GM08714 (cell line): ENCODE data around the gene ENOX2.

Experiments used
- H3K4me3 ChIP-seq: fragments of 200-500 bp; sonication (Bioruptor generic); 2 replicates; pipeline ENCODE4 v1.5.1; 2014; ENCODE audit warnings: mild to moderate bottlenecking, low read length, inconsistent platforms
- ZNF274 ChIP-seq: IDR thresholded peaks from 2 replicates; pipeline ENCODE4 v1.6.1; 2012; ENCODE audit warnings: mild to moderate bottlenecking, low read depth, low read length

Gene ENOX2

GRCh38 chrX:130652824-130653578, 250.0 kb downstream of the ENOX2 start:
- H3K4me3 ChIP-seq: no peak overlapping the region
- TF ChIP-seq ZNF274: no peak

- no peak overlapping the region for H3K4me3 ChIP-seq
- TF ChIP-seq ZNF274: no peak
Measured at GRCh38 chrX:130649738-130650137, 253.3 kb downstream of the ENOX2 start.

DNA sequence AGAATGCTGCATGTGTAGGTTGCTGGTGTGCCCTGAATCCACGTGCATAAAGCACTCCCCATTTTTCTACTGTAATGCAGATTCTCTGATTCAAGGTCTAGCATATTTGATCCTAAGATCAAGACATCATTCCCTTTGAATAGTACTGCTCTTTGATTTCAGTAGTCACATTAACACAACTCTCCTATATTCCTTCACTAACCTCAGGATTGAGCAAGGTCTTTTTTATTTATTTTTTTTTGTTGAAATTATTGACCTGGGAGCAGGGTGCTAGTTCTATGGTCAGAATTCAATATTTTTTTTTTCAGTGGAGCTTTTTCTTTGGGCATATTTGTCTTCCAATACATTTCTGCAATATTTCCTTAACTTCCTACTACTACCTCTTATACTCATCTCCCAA, 255.5 kb downstream of the ENOX2 start:
- TF ChIP-seq ZNF274: no peak
- no peak overlapping the region for H3K4me3 ChIP-seq

DNA sequence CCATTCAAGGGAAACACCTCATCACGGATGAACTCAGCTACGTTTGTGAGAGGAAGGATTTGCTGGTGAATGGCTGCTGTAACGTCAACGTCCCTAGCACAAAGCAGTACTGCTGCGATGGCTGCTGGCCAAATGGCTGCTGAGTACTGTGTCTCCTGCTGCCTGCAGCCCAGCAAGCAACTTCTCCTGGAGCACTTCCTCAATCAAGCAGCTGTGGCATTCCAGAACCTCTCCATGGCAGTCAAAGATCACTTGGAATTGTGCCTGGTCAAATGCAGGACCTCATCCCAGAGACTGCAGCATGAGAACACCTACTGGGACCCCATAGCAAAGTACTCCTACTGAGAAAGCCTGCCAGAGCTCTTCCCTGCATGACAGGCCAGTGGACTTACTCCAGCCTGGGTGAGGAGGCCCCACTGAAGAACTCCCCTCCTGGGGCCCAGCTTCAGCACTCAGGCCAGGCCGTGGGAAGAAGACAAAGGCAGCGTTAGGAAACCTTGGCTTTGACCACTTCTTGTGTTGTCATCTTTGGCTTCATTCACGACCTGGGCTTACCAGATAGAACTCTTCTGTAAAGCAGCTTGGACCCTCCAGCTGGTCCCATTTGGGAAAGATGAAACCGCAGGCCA, 256.9 kb downstream of the ENOX2 start:
- TF ChIP-seq ZNF274: no peak
- H3K4me3 ChIP-seq: no peak overlapping the region

DNA sequence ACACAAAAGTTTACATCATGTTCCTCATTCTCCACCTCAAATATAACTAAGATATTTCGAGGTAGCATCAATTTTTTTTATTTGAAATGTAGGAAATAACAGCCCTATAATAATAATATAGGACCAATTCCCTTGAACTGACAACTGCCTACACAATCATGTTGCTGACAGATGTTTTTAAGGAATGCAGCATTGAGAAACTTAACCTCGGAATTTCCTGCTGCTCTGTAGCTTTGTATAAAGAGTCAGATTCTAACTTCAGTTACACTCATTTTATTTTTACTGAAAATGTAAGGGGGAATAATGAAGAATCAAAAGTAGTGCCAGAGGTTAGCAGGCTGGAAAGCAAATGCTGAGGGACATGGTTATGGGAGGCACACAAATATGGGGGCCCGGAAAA, 265.4 kb downstream of the ENOX2 start:
- H3K4me3 ChIP-seq: no peak overlapping the region
- no peak for TF ChIP-seq ZNF274

- no peak for TF ChIP-seq ZNF274
- no peak overlapping the region for H3K4me3 ChIP-seq
Measured at GRCh38 chrX:130636277-130636676, 266.7 kb downstream of the ENOX2 start.

DNA sequence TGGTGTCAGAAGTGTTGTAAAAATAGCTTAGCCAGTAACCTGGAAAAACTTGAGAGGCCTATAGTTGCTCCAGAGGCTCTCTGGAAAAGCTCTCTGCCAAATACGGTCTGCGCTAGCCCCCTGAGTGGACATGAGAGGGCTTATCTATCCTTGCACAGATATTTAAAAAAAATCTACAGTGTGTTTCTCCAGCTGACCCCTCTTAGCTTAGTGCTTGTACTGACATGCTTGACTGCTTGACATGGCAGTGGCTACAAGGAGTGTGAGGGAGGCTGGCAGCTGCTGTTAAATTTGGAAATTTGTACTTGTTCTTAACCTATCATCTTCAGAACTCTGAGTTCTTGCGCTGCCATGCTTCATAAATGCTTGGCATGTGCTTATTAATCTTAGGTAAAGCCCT, 272.0 kb downstream of the ENOX2 start:
- no peak overlapping the region for H3K4me3 ChIP-seq
- TF ChIP-seq ZNF274: no peak

GRCh38 chrX:130628516-130628915, 274.5 kb downstream of the ENOX2 start:
- TF ChIP-seq ZNF274: no peak
- no peak overlapping the region for H3K4me3 ChIP-seq

GRCh38 chrX:130626521-130626920, 276.5 kb downstream of the ENOX2 start:
- no peak for TF ChIP-seq ZNF274
- no peak overlapping the region for H3K4me3 ChIP-seq

DNA sequence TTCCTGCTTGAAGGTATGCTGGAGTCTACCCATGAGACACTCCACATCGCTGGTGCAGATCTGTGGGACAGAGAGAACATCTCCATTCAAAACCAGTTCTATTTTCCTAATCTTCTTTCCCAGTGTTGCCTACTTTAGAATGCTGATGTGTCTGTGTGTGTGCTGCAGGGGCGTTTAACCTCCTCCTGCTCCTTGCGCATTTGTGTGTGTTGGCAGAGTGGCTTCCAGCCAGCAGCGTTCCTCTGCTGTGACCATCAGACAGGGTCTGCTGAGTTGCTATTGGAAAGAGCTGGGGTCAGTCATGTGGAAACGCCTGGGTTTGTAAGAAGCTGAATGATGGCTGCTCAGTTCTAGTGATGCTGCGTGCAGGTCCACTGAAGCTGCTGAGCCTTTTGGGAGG, 277.6 kb downstream of the ENOX2 start:
- TF ChIP-seq ZNF274: no peak

GRCh38 chrX:130623518-130623917, 279.5 kb downstream of the ENOX2 start:
- no peak for TF ChIP-seq ZNF274
- H3K4me3 ChIP-seq: no peak overlapping the region

More for the DNA sequence above, 277.6 kb downstream of the ENOX2 start:
- H3K4me3 ChIP-seq: no peak overlapping the region

DNA sequence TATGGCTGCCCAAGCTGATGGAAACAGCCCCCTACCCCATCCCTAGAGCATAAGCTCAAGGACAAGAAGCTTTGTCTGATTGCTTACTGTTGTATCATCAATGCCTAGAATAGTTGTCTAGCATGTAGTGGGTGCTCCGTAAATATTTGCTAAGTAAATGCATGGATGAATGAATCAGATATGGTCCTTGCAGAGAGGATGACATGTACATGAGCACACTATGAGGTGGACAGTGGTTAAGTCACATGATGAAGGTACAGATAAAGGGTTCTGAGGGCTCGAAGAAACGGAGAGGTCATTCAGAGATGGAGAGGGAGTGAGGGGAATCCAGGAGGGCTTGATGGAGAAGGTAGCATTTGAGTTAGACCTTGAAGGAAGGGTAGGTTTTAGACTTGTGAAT, 287.1 kb downstream of the ENOX2 start:
- no peak overlapping the region for H3K4me3 ChIP-seq
- TF ChIP-seq ZNF274: no peak

GRCh38 chrX:130607431-130607830, 295.6 kb downstream of the ENOX2 start:
- no peak overlapping the region for H3K4me3 ChIP-seq
- no peak for TF ChIP-seq ZNF274

GRCh38 chrX:130606425-130606824, 296.6 kb downstream of the ENOX2 start:
- TF ChIP-seq ZNF274: no peak
- H3K4me3 ChIP-seq: no peak overlapping the region

GRCh38 chrX:130604882-130605281, 298.1 kb downstream of the ENOX2 start:
- no peak overlapping the region for H3K4me3 ChIP-seq
- no peak for TF ChIP-seq ZNF274

DNA sequence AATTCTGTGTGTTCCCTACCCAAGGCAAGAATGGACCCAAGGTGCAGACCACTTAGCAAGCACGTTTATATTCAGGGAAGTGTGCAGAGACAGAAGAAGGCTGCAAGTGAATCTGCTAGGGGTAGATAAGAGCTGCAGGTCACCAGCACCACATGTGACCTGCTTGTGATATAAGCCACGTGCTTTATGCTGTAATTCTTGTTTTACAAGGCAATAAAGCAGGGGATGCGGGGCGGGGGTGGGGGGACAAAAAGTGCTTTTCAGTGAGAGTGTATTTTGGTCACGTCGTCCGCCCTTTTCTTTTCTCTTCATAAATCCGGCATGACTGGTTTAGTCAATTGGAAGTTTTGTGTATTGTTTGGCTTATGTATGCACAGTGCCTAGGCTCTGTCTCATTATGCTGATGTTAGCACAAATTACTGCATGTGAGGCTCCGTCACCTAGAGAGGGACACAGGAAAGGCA, 308.5 kb downstream of the ENOX2 start:
- TF ChIP-seq ZNF274: no peak
- H3K4me3 ChIP-seq: no peak overlapping the region

DNA sequence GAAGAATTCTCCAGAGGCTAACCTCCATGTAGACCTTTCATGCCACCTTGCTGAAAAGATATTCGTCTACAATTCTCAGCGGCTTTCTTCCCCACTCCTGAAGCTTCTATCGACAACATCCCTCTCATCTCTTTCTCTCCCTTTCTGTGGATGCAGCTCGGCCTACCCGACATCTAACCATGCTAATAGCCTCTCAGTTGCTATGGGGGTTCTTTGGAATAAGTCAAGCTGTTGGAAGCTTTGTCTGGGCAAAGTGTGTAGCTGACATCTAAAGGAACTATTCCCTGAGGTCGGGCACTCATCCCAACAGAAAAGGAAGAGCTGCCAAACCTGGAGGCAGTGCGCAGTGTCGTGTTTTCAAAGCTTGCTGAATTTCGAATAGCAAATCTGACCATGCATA, 309.1 kb downstream of the ENOX2 start:
- no peak for TF ChIP-seq ZNF274
- no peak overlapping the region for H3K4me3 ChIP-seq
